Right atrium auricular region (tissue), 2 donors: ENCODE data around the gene GNG8. TPM values are rescaled to one million over a fixed set of nuclear protein-coding genes. Genes with fewer than 3 reads are reported as not detected.
A peak's percentile ranks its signal among the peaks of the same experiment; 100 is the strongest.

Experiments used
- DNase-seq: peaks from one replicate; pipeline ENCODE4 v3.0.0-alpha.2; 2019; ENCODE audit warnings: low spot score
- H3K27ac ChIP-seq, 2 donors: fragments of 200-600 bp; sonication (generic); 1 replicate in 1 of 2; 2 replicates in 1 of 2; pipeline ENCODE4 v1.5.1; 2016 to 2019
- H3K27me3 ChIP-seq, 2 donors: fragments of 200-600 bp; sonication (generic); one replicate each; pipeline versions ENCODE4 v1.5.1 to v1.6.0; 2017 to 2019
- H3K36me3 ChIP-seq: fragments of 200-600 bp; sonication (generic); one replicate; pipeline ENCODE4 v1.5.1; 2016
- H3K4me1 ChIP-seq, 2 donors: fragments of 200-600 bp; sonication (generic); one replicate each; pipeline versions ENCODE4 v1.5.1 to v1.6.0; 2017 to 2019
- H3K4me3 ChIP-seq, 2 donors: fragments of 200-600 bp; sonication (generic); 1 replicate in 1 of 2; 2 replicates in 1 of 2; pipeline ENCODE4 v1.5.1; 2017 to 2019; ENCODE audit warnings: mild to moderate bottlenecking in 1 of 2, moderate library complexity in 1 of 2
- H3K9me3 ChIP-seq, 2 donors: fragments of 200-600 bp; sonication (generic); one replicate each; pipeline ENCODE4 v1.5.1; 2019
- total RNA-seq, 2 donors: library from RNA; depleted of rRNA; stranded (reverse); fragments of >200 nt; gene quantifications; one replicate each; pipeline ENCODE4 v1.1.0, GENCODE V29; 2016
- TF ChIP-seq, protein P1 (sequence below), 2 donors: fragments of 200-600 bp; sonication (generic); IDR thresholded peaks; one replicate each; pipeline ENCODE4 v1.5.1; 2019; ENCODE audit warnings: antibody characterized with exemption in 2 of 2

GNG8 gene
- total RNA-seq, 2 donors from 2014 or later, result not detected

DNA sequence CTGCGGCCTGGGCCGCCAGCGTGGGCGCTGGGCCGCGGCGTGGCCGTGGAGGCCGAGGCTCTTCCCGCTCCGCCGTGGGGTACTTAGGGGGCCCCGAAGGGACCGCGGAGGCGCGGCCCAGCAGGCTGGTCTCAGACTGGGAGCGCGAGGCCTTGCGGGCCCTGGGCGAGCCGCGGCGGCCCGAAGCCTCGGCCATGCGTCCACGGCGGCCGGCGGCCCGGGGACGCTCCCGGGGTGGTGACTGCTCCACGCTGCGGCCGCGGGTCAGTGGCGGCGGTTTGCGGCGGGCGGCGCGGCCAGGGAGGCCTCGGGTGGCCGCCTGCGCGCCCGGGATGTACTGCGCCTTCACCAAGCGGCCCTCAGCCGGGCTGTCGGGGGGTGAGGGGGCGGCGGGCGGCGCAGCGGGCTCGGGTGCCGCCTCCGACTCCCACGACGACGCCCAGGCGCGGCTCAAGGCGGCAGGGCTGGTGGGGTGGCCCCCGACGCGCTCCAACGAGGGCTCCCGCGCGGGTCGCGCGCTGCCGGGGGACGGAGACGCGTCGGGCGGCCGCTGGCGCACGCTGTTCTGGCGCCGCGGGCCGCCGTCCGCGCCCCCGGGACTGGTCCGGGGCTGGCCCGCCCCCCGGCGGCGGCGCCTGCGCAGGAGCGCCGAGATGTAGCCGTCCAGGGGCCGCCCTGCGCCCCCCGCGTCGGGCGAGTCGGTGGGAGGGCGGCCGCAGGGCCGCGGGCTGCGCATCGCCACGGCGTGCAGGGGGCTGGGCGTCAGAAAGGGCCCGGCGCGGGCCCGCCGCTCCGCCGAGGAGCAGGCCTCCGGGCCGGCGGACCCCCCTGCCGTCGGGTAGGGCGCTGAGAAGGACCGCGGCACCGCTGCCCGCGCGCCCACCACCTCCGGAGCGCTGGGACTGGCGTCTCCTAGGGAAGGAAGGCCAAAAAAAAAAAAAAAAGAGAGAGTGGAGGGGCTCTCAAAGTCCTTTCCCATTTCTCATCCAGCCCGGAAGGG, 13.3 kb upstream of the GNG8 start:
- no peak overlapping the region for H3K4me3 ChIP-seq
- H3K9me3 ChIP-seq, result no peaks in the 10 kb centered on the region
- no peak for DNase-seq
- no peak overlapping the region for H3K27ac ChIP-seq
- H3K36me3 ChIP-seq, result no peaks in the 10 kb centered on the region
- TF ChIP-seq, protein P1, sequence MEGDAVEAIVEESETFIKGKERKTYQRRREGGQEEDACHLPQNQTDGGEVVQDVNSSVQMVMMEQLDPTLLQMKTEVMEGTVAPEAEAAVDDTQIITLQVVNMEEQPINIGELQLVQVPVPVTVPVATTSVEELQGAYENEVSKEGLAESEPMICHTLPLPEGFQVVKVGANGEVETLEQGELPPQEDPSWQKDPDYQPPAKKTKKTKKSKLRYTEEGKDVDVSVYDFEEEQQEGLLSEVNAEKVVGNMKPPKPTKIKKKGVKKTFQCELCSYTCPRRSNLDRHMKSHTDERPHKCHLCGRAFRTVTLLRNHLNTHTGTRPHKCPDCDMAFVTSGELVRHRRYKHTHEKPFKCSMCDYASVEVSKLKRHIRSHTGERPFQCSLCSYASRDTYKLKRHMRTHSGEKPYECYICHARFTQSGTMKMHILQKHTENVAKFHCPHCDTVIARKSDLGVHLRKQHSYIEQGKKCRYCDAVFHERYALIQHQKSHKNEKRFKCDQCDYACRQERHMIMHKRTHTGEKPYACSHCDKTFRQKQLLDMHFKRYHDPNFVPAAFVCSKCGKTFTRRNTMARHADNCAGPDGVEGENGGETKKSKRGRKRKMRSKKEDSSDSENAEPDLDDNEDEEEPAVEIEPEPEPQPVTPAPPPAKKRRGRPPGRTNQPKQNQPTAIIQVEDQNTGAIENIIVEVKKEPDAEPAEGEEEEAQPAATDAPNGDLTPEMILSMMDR (IDR thresholded peaks at IDR 0.05), result no peak
- no peaks in the 10 kb centered on the region for H3K27me3 ChIP-seq
- no peaks in the 10 kb centered on the region for H3K4me1 ChIP-seq

- Histone ChIP-seq H3K27me3 (no peaks in the 10 kb centered on the region), H3K4me1 (no peaks in the 10 kb centered on the region), H3K27ac (no peak overlapping the region)
These were observed 12.3 kb upstream of the GNG8 start for GRCh38 chr19:46648060-46648960.

DNA sequence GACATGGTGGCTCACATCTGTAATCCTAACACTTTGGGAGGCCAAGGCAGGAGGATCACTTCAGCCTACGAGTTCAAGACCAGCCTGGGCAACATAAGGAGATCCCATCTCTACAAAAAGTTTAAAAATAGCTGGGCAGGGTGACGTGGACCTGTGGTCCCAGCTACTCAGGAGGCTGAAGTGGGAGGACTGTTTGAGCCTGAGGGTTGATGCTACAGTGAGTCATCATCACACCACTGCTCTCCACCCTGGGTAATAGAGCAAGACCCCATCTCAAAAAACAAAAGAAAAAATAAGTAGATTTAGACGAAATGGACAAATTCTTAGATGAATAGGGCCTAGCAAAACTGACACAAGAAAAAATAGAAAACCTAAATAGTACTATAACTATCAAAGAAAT, 10.4 kb upstream of the GNG8 start:
- TF ChIP-seq, protein P1 (IDR thresholded peaks at IDR 0.05), result no peak
- Histone ChIP-seq H3K4me3 (no peak overlapping the region), H3K27me3 (no peaks in the 10 kb centered on the region), H3K36me3 (no peaks in the 10 kb centered on the region), H3K4me1 (no peaks in the 10 kb centered on the region), H3K9me3 (no peaks in the 10 kb centered on the region), H3K27ac (no peak overlapping the region)
- DNase-seq, result no peak

More at GRCh38 chr19:46648060-46648960, 12.3 kb upstream of the GNG8 start:
- Histone ChIP-seq H3K36me3 (no peaks in the 10 kb centered on the region), H3K9me3 (no peaks in the 10 kb centered on the region), H3K4me3 (no peak overlapping the region)
- no peak for DNase-seq
- TF ChIP-seq, protein P1 (IDR thresholded peaks at IDR 0.05), result no peak

GRCh38 chr19:46644720-46645119, 8.7 kb upstream of the GNG8 start:
- H3K36me3 ChIP-seq, result no peaks in the 10 kb centered on the region
- H3K9me3 ChIP-seq, result no peaks in the 10 kb centered on the region
- TF ChIP-seq, protein P1 (IDR thresholded peaks at IDR 0.05), result no peak
- H3K4me3 ChIP-seq, result no peak overlapping the region
- DNase-seq, result no peak
- peak overlapping the region in 1 of 2 donors; percentile 15 for H3K27ac ChIP-seq
- no peaks in the 10 kb centered on the region for H3K27me3 ChIP-seq
- peaks cover 0 to 4% of the 10 kb centered on the region in 2 donors for H3K4me1 ChIP-seq

DNA sequence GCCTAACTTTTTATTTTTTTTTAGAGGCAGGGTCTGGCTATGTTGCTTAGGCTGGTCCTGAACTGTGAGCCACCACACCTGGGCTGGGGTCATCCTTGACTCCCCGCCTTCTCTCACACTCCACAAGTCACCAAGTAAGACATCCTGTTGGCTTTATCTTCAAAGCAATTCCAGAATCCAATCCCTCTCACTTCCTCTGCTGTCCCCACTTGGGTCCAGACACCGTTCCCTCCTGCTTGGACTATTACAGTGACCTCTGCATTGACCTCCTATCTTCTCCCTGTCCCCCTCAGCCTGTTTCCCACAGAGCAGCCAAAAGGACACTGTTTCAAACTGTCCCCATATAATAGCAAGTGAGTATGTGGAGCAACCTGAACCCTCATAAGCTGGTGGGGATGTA, 4.7 kb upstream of the GNG8 start:
- no peak for DNase-seq
- no peaks in the 10 kb centered on the region for H3K9me3 ChIP-seq
- H3K27me3 ChIP-seq, result no peaks in the 10 kb centered on the region
- TF ChIP-seq, protein P1 (IDR thresholded peaks at IDR 0.05), result no peak
- no peaks in the 10 kb centered on the region for H3K36me3 ChIP-seq
- no peak overlapping the region for H3K27ac ChIP-seq
- no peak overlapping the region for H3K4me3 ChIP-seq
- H3K4me1 ChIP-seq, result peaks cover 0 to 27% of the 10 kb centered on the region in 2 donors
